ENCODE measurements around the gene SNAPIN. TPM values are rescaled to one million over a fixed set of nuclear protein-coding genes. Genes with fewer than 3 reads are reported as not detected.

The SNAPIN gene
- polyA plus RNA-seq, 1 of the 3 experiments (the other 2 are of a cell fraction) = 57.6 TPM

GRCh38 chr1:153711026-153711425 is 52.5 kb downstream of the SNAPIN start:
- 51% methylated on average over 7 of the region's 7 CpGs for WGBS (ENCODE audit: low lambda C conversion rate)
- POLR2A ChIA-PET = no interaction called here
- no peak overlapping the region for H3K4me2 ChIP-seq
- no peak for TF ChIP-seq JUND (IDR thresholded peaks at IDR 0.05)
- no peak for TF ChIP-seq SMC3 (IDR thresholded peaks at IDR 0.05; ENCODE audit: low read depth, low read length)
- TF ChIP-seq REST (IDR thresholded peaks at IDR 0.05; ENCODE audit: low read depth, low read length) = no peak
- TF ChIP-seq RFX5 (IDR thresholded peaks at IDR 0.05; ENCODE audit: low read length) = no peak
- H3K79me2 ChIP-seq (ENCODE audit: insufficient read depth) = no peaks in the 10 kb centered on the region
- CTCF ChIA-PET = interaction anchor here (1.1 kb wide), 1 partner anchor 54 kb away, joined by 3 read pairs; no protein-coding TSS in a partner anchor
- H4K20me1 ChIP-seq (ENCODE audit: insufficient read depth) = no peaks in the 10 kb centered on the region
- H3K9me2 ChIP-seq = no peaks in the 10 kb centered on the region
- H3K27me3 ChIP-seq (ENCODE audit: insufficient read depth) = no peaks in the 10 kb centered on the region; the same call in 1 of the 2 replicates
- H2AFZ ChIP-seq (ENCODE audit: low read depth) = no peak overlapping the region
- no peak overlapping the region for H3K27ac ChIP-seq (ENCODE audit: low read depth in 2 of 2, low read length in 1 of 2)
- no peaks in the 10 kb centered on the region for H3K9me3 ChIP-seq
- peaks cover 3% of the 10 kb centered on the region for H3F3A ChIP-seq (replicated peaks; ENCODE audit: insufficient read depth)
- DNase-seq = no peak
- H3K36me3 ChIP-seq (replicated peaks in 1 of 2; ENCODE audit: control insufficient read depth in 1 of 2, insufficient read depth in 2 of 2, low read length in 1 of 2) = no peaks in the 10 kb centered on the region
- H3K4me1 ChIP-seq (ENCODE audit: control insufficient read depth in 1 of 2, insufficient read depth in 2 of 2, low read depth in 1 of 2, low read length in 1 of 2) = no peaks in the 10 kb centered on the region
- no peak overlapping the region for H3K4me3 ChIP-seq (ENCODE audit: low read depth in 2 of 2, low read length in 1 of 2)
- H3K9ac ChIP-seq = no peak overlapping the region

Small RNAs within 50 kb of the gene (small RNA-seq; reads per million reads assigned to genes)
- gene MIR8083 = 0 reads per million in 7 experiments
- gene RN7SL372P = 0 reads per million in 7 experiments

Other genes starting within 250 kb of the SNAPIN start
- gene S100A7A, start 242.2 kb upstream of the SNAPIN start, polyA plus RNA-seq (2012; rRNA removed) = not detected in 2 replicates
- gene S100A7, start 198.1 kb upstream of the SNAPIN start, polyA plus RNA-seq (2012; rRNA removed) = not detected in 2 replicates
- gene S100A6, start 122.7 kb upstream of the SNAPIN start, polyA plus RNA-seq (2012; rRNA removed) = 844 and 895 TPM in 2 replicates
- gene S100A5, start 117.8 kb upstream of the SNAPIN start, polyA plus RNA-seq (2012; rRNA removed) = 0.15 TPM in 1 of 2 replicates, not detected in the other
- gene S100A4, start 112.9 kb upstream of the SNAPIN start, polyA plus RNA-seq (2012; rRNA removed) = 24.6 and 25.4 TPM in 2 replicates
- gene S100A3, start 109.4 kb upstream of the SNAPIN start, polyA plus RNA-seq (2012; rRNA removed) = 11.8 and 13.1 TPM in 2 replicates
- 27.3 and 31.4 TPM in 2 replicates for gene S100A2, start 92.9 kb upstream of the SNAPIN start, polyA plus RNA-seq (2012; rRNA removed)
- 512 and 521 TPM in 2 replicates for gene S100A16, start 45.6 kb upstream of the SNAPIN start, polyA plus RNA-seq (2012; rRNA removed)
- gene S100A14, start 42.4 kb upstream of the SNAPIN start, polyA plus RNA-seq (2012; rRNA removed) = 0.15 TPM in 1 of 2 replicates, not detected in the other
- gene S100A13, start 31.2 kb upstream of the SNAPIN start, polyA plus RNA-seq (2012; rRNA removed) = 12.3 and 17.1 TPM in 2 replicates
- 0.18 TPM in 1 of 2 replicates, not detected in the other for gene S100A1, start 30.3 kb upstream of the SNAPIN start, polyA plus RNA-seq (2012; rRNA removed)
- gene CHTOP, start 24.6 kb upstream of the SNAPIN start, polyA plus RNA-seq (2012; rRNA removed) = 76.7 and 84.9 TPM in 2 replicates
- gene ILF2, start 12.3 kb downstream of the SNAPIN start, polyA plus RNA-seq (2012; rRNA removed) = 189 and 236 TPM in 2 replicates
- 0.05 and 0.12 TPM in 2 replicates for gene NPR1, start 20.0 kb downstream of the SNAPIN start, polyA plus RNA-seq (2012; rRNA removed)
- 64.3 and 80.9 TPM in 2 replicates for gene INTS3, start 69.3 kb downstream of the SNAPIN start, polyA plus RNA-seq (2012; rRNA removed)
- gene SLC27A3, start 116.7 kb downstream of the SNAPIN start, polyA plus RNA-seq (2012; rRNA removed) = 7.6 and 9.0 TPM in 2 replicates